ENCODE results near the gene GOLM1. TPM values are rescaled to one million over a fixed set of nuclear protein-coding genes. Genes with fewer than 3 reads are reported as not detected.
A peak's percentile ranks its signal among the peaks of the same experiment; 100 is the strongest.

The GOLM1 gene
- total RNA-seq, 6 experiments from 2014 or later = 5.8 to 51.6 (median 15.9) TPM

GRCh38 chr9:86036555-86036954 is 62.8 kb downstream of the GOLM1 start:
- 94% methylated on average over 8 of the region's 9 CpGs for WGBS (ENCODE audit: insufficient coverage, low coverage, low lambda C conversion rate, missing lambda C conversion rate)
- no peak overlapping the region for H3K4me3 ChIP-seq
- no peak for TF ChIP-seq POLR2A (IDR thresholded peaks at IDR 0.05)
- TF ChIP-seq, protein P1, sequence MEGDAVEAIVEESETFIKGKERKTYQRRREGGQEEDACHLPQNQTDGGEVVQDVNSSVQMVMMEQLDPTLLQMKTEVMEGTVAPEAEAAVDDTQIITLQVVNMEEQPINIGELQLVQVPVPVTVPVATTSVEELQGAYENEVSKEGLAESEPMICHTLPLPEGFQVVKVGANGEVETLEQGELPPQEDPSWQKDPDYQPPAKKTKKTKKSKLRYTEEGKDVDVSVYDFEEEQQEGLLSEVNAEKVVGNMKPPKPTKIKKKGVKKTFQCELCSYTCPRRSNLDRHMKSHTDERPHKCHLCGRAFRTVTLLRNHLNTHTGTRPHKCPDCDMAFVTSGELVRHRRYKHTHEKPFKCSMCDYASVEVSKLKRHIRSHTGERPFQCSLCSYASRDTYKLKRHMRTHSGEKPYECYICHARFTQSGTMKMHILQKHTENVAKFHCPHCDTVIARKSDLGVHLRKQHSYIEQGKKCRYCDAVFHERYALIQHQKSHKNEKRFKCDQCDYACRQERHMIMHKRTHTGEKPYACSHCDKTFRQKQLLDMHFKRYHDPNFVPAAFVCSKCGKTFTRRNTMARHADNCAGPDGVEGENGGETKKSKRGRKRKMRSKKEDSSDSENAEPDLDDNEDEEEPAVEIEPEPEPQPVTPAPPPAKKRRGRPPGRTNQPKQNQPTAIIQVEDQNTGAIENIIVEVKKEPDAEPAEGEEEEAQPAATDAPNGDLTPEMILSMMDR (IDR thresholded peaks at IDR 0.05) = no peak
- intact Hi-C loops (cut with DNase I) = no loop called here
- DNase-seq = no peak
- no peak overlapping the region for H3K27ac ChIP-seq
- H3K4me1 ChIP-seq = no peaks in the 10 kb centered on the region
- no peak for ATAC-seq
- H3K36me3 ChIP-seq = no peaks in the 10 kb centered on the region
- no peaks in the 10 kb centered on the region for H3K9me3 ChIP-seq
- H3K27me3 ChIP-seq = no peaks in the 10 kb centered on the region

- no peak for DNase-seq
- H3K27me3 ChIP-seq = no peaks in the 10 kb centered on the region
- no peak overlapping the region for H3K27ac ChIP-seq
- no peaks in the 10 kb centered on the region for H3K36me3 ChIP-seq
- WGBS (ENCODE audit: insufficient coverage, low coverage, low lambda C conversion rate, missing lambda C conversion rate) = 75% methylated on average over 4 of the region's 15 CpGs
- no peak overlapping the region for H3K4me3 ChIP-seq
- H3K4me1 ChIP-seq = no peaks in the 10 kb centered on the region
- intact Hi-C loops (cut with DNase I) = no loop called here
- ATAC-seq = peak in 1 of 4 donors; percentile 35
- TF ChIP-seq, protein P1 (IDR thresholded peaks at IDR 0.05) = no peak
- no peak for TF ChIP-seq POLR2A (IDR thresholded peaks at IDR 0.05)
- no peaks in the 10 kb centered on the region for H3K9me3 ChIP-seq
Observed at GRCh38 chr9:86035827-86036440, 63.4 kb downstream of the GOLM1 start.

- 49% methylated on average over 11 of the region's 17 CpGs for WGBS (ENCODE audit: insufficient coverage, low coverage, low lambda C conversion rate, missing lambda C conversion rate)
- no peak overlapping the region for H3K27ac ChIP-seq
- intact Hi-C loops (cut with DNase I) = no loop called here
- DNase-seq (no peak), ATAC-seq (peak; percentile 39 to 70 (median 58))
- no peaks in the 10 kb centered on the region for H3K9me3 ChIP-seq
- no peaks in the 10 kb centered on the region for H3K27me3 ChIP-seq
- TF ChIP-seq POLR2A (IDR thresholded peaks at IDR 0.05) = no peak
- TF ChIP-seq, protein P1 (IDR thresholded peaks at IDR 0.05) = peak; percentile 31 to 48 (median 36)
- H3K36me3 ChIP-seq = no peaks in the 10 kb centered on the region
- no peak overlapping the region for H3K4me3 ChIP-seq
- no peaks in the 10 kb centered on the region for H3K4me1 ChIP-seq
Observed at GRCh38 chr9:86034863-86035734, 64.3 kb downstream of the GOLM1 start.

DNA sequence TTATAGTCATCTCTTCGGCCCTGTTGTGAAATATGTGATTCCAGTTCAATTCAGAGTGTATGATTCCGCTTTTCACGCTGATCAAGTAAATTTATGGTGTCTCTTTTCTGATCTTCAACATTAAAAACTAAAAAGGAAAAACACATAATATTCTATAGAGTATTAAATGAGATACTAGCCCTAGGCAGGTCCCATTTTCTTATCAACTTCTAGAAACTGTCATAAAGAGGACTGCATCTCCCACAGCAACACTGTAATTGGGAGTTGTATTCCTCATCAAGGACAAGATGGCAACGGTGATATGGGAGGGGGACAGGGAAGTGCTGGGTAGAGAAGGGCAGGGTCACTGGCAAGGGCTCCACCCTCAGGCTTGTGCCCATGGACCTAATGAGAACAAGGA is 71.6 kb downstream of the GOLM1 start:
- Histone ChIP-seq H3K36me3 (peaks cover 0 to 10% (median 4%) of the 10 kb centered on the region in 4 donors), H3K27me3 (no peaks in the 10 kb centered on the region), H3K4me3 (no peak overlapping the region), H3K9me3 (no peaks in the 10 kb centered on the region), H3K4me1 (no peaks in the 10 kb centered on the region), H3K27ac (no peak overlapping the region)
- WGBS (ENCODE audit: insufficient coverage, low coverage, low lambda C conversion rate, missing lambda C conversion rate) = 94% methylated on average over 4 of the region's 4 CpGs
- intact Hi-C loops (cut with DNase I) = no loop called here
- no peak for ATAC-seq
- TF ChIP-seq, protein P1 (IDR thresholded peaks at IDR 0.05) = no peak
- TF ChIP-seq POLR2A (IDR thresholded peaks at IDR 0.05) = no peak
- DNase-seq = no peak
